Activated CD8-positive, alpha-beta memory T cell treated with anti-CD3 and anti-CD28 coated beads, Interleukin-2, amount 50 U/mL, for 24 hours (primary cell): ENCODE measurements around the gene SKA1.
"Not testable (repeated sequence)": the region's sequence is repeated elsewhere in the genome, so short reads cannot be mapped to it uniquely, and the experiment has no call there.

ENCODE experiments used
- DNase-seq: peaks from one replicate; pipeline ENCODE4 v3.0.0-alpha.2; 2020; ENCODE audit errors: extremely low read depth

The SKA1 gene

DNA sequence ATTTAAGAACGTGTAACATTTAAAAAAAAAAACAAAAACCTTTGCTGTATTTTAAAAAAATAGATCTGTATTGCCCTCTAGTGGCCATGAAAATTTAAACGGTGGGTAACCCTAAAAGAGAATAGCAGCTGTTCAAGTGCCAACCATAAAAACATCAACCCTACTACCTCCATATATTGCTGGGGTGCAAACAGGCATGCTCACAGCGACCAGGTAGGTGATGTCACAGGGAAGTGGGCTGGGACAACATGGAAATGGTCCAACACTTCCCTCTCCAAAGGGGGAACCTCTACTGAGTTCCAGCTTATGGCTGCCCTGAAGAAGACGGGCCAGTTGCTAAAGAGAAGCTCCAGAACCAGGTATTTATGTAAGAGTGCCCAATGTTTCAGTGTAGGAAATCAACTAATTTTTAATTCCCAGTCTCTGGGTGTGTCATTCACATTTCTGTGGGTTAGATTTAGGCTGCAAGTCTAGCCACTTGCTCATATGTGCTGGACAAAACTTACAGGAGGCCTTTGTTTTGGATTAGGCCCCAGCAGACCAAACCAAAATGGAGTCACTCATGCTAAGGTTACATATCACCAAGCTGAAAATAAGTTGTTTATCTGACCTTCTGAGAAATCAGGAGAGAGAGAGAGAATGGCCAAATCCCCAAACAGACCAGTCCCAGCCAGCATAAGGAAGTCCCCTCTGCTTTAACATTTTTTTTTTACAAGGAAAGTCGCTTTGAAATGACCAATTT, 54.5 kb downstream of the SKA1 start:
- no peak for DNase-seq

DNA sequence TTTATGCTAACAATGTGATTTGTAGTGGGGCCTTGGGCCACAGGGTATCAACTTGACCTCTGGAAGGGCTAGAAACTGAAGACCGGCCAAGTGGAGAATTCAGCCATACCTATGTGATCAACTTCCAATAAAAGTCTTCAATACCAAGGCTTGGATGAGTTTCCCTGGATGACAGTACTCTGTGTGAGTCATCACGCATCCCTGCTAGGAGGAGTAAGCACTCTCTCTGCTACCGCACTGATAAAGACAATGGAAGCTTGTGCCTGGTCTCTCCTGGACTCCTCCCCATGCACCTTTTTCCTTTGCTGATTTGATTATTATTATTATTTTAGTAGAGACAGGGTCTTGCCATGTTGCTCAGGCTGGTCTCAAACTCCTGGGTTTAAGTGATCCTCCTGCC, 58.1 kb downstream of the SKA1 start:
- DNase-seq: no peak

DNA sequence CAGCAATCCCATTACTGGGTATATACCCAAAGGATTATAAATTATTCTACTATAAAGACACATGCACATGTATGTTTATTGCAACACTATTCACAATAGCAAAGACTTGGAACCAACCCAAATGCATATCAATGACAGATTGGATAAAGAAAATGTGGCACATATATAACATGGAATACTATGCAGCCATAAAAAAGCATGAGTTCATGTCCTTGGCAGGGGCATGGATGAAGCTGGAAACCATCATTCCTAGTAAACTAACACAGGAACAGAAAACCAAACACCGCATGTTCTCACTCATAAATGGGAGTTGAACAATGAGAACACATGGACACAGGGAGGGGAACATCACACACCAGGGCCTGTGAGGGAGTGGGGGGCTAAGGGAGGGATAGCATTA, 61.9 kb downstream of the SKA1 start:
- DNase-seq: not testable (repeated sequence)

DNA sequence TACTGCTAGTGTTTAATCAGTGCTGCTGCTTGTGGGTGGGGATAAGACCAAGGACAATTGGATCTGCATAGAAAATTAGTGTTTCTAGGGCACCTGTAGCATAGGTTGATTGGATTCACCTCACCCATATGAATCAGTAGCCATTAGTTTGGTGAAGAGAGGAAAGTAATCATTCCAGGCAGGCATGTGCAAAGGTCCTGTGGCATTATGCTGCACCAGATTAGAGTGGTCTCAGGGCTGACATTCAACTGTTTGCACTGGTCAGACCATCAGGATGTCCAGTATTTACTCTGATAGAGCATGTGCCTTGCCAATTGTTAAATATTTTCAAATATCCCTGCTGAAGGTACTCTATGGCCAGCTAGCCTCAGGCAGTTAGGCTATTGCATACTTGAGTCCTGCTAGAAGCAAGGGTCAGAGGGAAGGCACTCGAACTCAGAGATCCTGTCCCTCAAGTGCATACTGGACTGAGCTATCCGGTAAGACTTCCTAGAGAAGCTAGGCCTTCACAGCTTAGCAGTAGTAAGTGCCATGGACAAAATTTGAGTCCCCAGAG, 64.7 kb downstream of the SKA1 start:
- no peak for DNase-seq

DNA sequence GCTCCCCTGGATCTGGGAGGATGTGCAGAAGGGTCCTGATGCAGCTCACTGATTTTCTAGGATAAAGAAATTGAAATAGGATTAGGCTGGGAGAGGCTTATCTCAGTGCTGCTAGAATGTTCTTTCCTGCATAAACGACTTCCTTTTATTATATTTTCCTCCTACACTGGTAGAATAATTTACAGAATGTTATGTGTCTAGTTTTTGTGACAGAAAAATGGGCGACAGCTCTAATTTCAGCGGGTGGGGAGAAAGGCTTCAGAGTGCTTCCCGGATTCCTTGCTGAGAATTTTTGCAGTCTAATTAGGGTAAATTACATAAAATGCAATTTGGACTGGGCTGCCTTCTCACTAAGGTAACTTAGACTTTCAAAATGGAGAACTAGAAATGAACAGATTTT, 66.2 kb downstream of the SKA1 start:
- DNase-seq: no peak

DNA sequence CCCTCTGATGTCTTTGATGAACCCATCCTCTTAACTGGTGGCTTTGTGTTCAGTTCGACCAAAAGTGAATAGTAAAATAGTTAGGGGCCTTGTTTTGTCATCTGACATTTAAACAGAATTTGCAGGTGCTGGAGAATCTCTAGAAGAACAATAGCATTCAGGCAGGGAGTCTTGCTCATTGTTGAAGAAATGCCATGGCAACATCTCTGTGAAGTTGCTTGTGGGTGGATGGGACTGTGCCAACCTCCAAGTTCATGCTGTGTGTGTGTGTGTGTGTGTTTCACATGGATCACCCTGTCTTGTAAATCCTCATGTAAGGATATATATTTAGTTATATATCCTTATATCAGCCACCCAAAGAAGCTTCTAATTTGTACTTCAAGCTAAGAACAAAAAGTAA, 66.7 kb downstream of the SKA1 start:
- no peak for DNase-seq
